SK-N-SH treated with all-trans-retinoic acid at 6 μM for 48 hours (cell line): ENCODE measurements around the gene HSPE1.

ENCODE experiments used
- CSDC2 ChIP-seq: fragments of 250-450 bp; sonication (Bioruptor Pico); IDR thresholded peaks from 2 replicates; pipeline ENCODE4 v1.5.0; 2020; ENCODE audit warnings: mild to moderate bottlenecking, moderate library complexity
- CSRNP3 ChIP-seq: fragments of 250-450 bp; sonication (Bioruptor Pico); IDR thresholded peaks from 2 replicates; pipeline ENCODE4 v1.5.1; 2021; ENCODE audit warnings: mild to moderate bottlenecking, moderate library complexity
- ISL1 ChIP-seq: fragments of 250-450 bp; sonication (Bioruptor Pico); IDR thresholded peaks from 2 replicates; pipeline ENCODE4 v2.1.2; 2022; ENCODE audit warnings: mild to moderate bottlenecking, moderate library complexity
- OSR1 ChIP-seq: fragments of 250-450 bp; sonication (Bioruptor Pico); IDR thresholded peaks from 2 replicates; pipeline ENCODE4 v1.8.0; 2022; ENCODE audit warnings: moderate library complexity, mild to moderate bottlenecking, inconsistent platforms
- SNAI2 ChIP-seq: fragments of 250-450 bp; sonication (Bioruptor Pico); IDR thresholded peaks from 2 replicates; pipeline ENCODE4 v1.5.0; 2020; ENCODE audit warnings: mild to moderate bottlenecking, moderate library complexity
- ZFP30 ChIP-seq: fragments of 450-650 bp; formaldehyde crosslinking; IDR thresholded peaks from 2 replicates; pipeline ENCODE4 v1.5.0; 2022; ENCODE audit warnings: mild to moderate bottlenecking, moderate library complexity
- ZNF565 ChIP-seq: fragments of 450-650 bp; formaldehyde crosslinking; conservative IDR thresholded peaks from 2 replicates; pipeline ENCODE4 v1.5.0; 2020; ENCODE audit warnings: low read depth, mild to moderate bottlenecking, moderate library complexity
- TF ChIP-seq, protein P1 (sequence below): fragments of 250-450 bp; sonication (Bioruptor Pico); IDR thresholded peaks from 2 replicates; pipeline ENCODE4 v1.8.0; 2020; ENCODE audit warnings: mild to moderate bottlenecking, moderate library complexity, borderline replicate concordance

DNA sequence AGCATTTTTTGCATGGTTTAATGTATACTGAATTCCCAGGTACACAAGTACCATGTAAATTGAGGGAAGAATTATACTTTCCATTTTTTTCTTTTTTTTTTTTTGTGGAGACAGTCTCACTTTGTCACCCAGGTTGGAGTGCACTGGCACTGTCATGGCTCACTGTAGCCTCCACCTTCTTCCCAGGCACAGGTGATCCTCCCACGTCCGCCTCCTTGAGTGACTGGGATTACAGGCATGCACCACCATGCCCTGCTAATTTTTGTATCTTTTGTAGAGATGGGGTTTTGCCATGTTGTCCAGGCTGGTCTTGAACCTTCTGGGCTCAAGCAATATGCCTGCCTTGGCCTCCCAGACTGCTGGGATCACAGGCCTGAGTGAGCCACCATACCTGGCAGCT is 3.8 kb downstream of the HSPE1 start:
- TF ChIP-seq, protein P1, sequence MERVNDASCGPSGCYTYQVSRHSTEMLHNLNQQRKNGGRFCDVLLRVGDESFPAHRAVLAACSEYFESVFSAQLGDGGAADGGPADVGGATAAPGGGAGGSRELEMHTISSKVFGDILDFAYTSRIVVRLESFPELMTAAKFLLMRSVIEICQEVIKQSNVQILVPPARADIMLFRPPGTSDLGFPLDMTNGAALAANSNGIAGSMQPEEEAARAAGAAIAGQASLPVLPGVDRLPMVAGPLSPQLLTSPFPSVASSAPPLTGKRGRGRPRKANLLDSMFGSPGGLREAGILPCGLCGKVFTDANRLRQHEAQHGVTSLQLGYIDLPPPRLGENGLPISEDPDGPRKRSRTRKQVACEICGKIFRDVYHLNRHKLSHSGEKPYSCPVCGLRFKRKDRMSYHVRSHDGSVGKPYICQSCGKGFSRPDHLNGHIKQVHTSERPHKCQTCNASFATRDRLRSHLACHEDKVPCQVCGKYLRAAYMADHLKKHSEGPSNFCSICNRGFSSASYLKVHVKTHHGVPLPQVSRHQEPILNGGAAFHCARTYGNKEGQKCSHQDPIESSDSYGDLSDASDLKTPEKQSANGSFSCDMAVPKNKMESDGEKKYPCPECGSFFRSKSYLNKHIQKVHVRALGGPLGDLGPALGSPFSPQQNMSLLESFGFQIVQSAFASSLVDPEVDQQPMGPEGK (CRISPR knock-in tag), result no peak
- no peak for TF ChIP-seq ZFP30 (CRISPR knock-in tag)
- no peak for TF ChIP-seq ZNF565 (CRISPR knock-in tag)
- TF ChIP-seq ISL1 (CRISPR knock-in tag), result no peak
- no peak for TF ChIP-seq CSDC2
- no peak for TF ChIP-seq CSRNP3 (CRISPR knock-in tag)
- TF ChIP-seq OSR1 (CRISPR knock-in tag), result no peak
- TF ChIP-seq SNAI2 (CRISPR knock-in tag), result no peak
